DOHH2 (cell line): ENCODE data around the gene NCBP3.

Experiments used
- CTCF ChIP-seq: fragments of 200-600 bp; sonication (generic); IDR thresholded peaks from one replicate; pipeline ENCODE4 v1.5.1; 2014; ENCODE audit warnings: antibody characterized with exemption, mild to moderate bottlenecking, low read depth, low read length; ENCODE audit not compliant: poor library complexity, severe bottlenecking
- EZH2phosphoT487 ChIP-seq: fragments of 200-600 bp; sonication (generic); IDR thresholded peaks from 2 replicates; pipeline ENCODE4 v1.6.1; 2017; ENCODE audit warnings: borderline replicate concordance, mild to moderate bottlenecking, antibody characterized with exemption, low read length, moderate library complexity, mixed read lengths

- TF ChIP-seq CTCF (no peak), EZH2phosphoT487 (no peak)
These were observed 84.8 kb downstream of the NCBP3 start for GRCh38 chr17:3761036-3761917.
